GM21576 (cell line): ENCODE data around the gene PDE7B.
"Not testable (repeated sequence)": the region's sequence is repeated elsewhere in the genome, so short reads cannot be mapped to it uniquely, and the experiment has no call there.

Experiments
- ATAC-seq: cut with Tn5 transposase; IDR thresholded peaks from one replicate; pipeline ENCODE4 v1.9.1; 2021; ENCODE audit warnings: mild to moderate bottlenecking, moderate library complexity; ENCODE audit not compliant: unreplicated experiment

The PDE7B gene

DNA sequence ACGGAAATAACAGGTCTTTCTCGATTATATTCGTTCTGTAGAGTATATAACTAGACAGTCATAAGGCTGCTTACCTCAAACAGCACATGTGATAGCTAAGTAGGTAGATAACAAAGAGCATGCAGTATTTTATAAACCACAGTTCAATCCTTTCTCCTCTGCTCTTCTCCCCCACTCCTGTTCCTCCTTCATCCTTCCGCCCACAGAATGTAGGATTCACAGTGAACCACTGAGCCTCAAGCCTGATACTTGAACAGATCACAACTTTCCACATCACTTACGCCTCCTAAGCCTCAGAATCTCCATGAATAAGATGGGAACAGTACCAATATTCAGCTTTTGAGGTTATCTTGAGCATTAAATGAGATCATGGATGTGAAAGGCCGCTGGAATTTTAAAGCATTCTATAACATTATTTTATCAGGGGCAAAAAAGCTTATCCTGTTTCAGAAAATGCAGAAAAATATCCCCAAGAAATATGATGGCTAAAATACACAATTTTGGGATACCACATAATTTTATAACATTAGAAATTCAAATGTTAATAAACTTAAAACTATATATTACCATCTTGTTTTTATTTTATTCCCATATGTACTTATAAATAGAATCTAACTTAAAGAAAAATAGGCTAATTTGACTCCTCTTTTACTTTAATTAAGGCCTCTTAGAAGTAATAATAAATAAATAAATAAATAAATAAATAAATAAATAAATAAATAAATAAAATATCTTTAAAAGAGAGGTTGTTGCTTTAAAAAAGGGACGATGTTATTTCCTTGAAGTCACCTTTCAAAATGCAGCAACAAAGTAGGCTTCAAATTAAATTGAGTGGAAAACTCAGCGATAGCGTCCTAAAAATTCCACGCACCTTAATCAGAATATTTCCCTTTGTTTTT, 365.3 kb downstream of the PDE7B start:
- ATAC-seq, result no peak

DNA sequence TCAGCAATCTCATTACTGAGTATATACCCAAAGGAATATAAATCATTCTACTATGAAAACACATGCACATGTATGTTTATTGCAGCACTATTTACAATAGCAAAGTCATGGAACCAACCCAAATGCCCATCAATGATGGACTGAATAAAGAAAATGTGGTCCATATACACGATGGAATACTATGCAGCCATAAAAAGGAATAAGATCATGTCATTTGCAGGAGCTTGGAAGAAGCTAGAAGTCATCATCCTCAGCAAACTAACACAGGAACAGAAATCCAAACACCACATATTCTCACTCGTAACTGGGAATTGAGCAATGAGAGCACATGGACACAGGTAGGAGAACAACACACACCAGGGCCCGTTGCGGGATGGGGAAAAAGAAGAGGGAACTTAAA, 373.5 kb downstream of the PDE7B start:
- ATAC-seq, result not testable (repeated sequence)

DNA sequence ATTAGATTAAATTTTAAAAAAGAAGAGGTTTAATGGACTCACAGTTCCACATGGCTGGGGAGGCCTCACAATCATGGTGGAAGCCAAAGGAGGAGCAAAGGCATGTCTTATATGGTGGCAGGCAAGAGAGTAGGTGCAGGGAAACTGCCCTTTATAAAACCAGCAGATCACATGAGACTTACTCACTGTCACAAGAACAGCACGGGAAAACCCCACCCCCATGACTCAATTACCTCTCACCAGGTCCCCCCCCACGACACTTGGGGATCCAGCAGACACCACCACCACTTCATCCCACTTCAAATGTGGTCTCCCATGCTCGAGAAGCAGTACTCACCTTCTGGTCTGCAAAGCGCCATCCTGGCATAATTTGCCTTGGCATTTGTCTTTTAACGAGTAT, 374.0 kb downstream of the PDE7B start:
- ATAC-seq, result no peak

DNA sequence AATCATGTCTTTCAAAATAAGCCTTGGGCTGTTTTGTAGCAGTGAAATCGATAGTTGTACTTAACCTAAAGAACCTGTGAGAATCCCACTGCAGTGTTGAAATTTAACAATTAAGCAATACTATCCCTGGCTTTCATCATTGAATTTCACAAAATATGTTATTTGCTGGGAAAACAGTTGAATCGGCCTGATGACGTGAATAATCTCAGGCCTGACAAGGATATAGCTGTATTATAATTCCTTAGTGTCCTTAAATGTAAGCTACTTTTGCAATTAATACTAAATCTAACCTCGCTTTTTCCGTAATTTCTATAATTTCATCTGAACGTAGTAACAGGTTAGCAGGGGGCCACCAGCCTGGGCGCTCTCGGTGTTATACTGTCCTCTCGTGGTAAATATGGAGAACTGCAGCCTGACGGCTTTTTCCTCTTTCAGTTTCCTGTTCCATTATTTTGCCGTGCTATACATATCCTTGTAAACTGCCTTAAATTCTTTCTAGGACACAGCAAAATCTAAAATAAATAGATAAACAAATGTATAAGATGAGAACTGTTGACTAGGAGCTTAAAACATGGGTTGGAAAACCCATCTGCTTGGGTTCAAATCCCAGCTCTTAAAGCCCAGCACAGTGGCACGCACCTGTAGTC, 374.6 kb downstream of the PDE7B start:
- no peak for ATAC-seq

DNA sequence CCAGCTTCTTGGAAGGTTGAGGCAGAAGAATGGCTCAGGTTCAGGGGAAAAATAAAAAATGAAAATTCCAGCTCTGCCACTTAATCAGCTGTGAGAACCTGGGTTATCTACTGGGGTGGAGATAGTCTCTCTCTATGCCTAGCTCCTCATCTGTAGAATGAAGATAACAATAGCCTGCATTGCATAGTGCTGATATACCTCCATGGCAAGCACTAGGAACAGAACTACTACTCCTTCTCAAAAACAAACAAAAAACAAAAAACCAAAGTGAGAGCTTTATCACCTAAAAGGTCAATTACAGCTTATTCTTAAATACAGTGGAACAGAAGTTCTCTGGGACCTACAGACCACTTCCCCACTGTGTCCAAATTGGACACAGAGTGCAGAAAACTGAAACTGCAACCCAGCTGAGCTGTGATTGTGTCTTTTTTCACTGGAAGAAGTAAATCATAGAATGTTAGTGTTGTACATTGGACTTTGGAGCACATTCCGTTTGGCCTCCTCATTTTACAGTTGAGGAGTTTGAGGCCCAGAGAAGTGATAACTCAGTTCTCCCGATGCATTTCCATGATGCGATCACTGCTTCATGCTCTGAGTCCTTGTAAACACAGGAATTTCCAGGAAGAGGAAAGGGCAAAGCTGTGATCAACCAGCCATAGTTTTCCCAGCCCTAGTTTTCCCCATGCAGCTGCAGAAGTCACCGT, 375.3 kb downstream of the PDE7B start:
- no peak for ATAC-seq

DNA sequence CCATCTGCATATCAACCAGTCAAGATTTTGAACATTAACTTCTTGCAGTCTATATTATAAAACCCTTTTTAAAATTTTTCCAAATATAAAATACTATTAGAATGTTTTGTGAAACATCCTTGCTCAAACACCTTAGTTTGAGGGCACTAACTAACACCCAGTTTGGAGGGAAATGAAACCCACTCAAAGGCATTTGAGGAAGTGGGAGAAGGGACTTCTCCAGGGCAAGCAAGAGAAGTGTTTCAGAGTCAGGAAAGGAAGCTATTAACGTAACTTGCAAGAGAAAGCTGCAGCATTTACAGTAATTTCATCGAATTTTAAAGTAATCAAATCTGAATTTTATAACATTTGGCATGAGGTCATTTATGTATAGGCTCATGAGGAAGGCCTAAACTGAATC, 377.3 kb downstream of the PDE7B start:
- ATAC-seq, result no peak

DNA sequence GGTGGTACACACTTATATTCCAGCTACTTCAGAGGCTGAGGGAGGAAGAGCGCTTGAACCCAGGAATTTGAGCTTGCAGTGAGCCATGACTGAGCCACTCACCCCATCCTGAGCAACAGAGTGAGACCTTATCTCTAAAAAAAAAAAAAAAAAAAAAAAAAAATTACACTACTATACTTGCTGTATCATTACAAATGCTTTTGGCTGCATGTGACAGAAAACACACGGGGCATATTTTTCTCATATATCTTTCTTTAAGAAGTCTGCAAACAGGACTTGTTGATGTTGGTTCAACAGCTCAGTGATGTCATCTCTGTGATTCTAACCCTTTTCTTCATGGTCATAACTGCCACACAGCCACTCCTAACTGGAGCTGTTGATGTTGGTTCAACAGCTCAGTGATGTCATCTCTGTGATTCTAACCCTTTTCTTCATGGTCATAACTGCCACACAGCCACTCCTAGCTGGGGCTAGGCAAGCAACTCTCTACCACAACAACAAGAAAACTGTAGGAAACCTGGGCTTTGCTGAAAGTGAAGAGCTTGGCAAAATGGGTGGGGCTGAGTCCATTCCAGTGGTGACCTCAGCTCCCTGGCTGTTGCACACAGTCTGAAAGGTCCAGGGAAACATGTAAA, 378.8 kb downstream of the PDE7B start:
- ATAC-seq, result no peak

DNA sequence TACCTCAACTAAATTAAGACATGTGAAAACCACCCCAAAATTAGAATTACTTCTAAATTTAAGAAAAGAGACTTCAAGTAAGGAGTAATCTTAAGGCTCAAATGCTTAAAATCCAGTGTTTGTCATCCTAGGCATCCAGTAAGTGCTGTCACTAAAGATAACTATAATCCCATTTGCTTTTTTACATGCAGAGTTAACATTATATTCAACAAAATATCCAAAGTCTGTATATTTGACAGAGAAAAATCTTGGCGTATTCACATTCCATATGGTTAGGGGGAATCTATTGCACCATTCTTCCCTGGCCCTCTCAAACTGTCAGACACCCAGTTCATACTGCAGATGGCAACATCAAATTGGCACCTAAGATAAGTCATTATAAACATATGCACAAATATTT, 381.2 kb downstream of the PDE7B start:
- no peak for ATAC-seq

DNA sequence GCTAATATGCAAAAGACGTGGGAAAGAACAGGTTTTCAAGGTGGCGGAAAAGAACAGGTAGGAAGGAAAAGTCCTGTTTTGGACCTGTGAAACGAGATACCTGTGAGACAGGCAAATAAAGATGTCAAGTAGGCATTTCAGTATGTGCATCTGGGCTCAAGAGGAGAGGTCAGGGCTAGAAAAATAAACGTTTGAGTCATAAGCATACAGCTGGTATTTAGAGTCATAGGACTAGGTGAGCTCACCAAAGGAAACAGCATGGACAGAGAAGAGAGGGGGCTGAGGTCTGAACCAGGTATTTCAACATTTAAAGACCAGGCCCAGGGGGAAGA, 383.7 kb downstream of the PDE7B start:
- no peak for ATAC-seq

DNA sequence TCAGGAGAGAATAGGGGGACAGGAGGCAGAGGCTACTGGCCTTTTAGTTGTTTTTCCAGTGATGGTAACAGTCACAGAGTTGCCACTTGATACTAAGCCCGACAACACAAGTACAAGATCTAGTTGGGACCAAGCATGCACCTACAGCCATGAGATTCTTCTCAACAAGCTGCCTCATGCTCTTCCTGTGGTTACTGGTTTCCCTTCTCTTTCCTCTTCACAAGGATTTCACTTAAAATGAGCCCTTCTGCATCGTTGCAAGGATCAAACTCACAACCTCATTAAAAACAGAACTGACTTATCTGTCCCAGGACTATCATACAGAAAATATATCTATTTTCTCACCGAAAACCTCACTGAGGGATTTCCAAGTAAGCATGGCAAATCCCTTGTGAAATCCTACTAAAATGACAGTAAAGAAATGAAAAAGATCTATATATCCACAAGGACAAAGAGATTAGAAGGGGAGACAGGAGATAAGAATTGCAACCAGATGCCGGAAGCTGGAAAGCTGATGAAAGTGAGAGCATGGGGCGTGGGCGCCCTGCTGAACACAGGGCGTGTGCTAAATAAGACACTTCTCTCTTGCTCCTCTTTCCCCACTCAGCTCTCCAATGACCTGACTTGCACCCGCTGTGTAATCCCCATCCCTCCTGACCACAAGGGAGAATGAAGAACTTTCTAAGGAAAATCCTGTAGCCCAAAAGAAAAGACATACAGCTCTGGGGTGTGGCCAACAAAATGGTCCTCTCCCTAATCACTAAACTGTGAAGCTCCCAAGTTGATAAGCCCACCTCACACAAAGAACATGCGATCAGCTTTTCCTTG, 385.2 kb downstream of the PDE7B start:
- ATAC-seq, result no peak

DNA sequence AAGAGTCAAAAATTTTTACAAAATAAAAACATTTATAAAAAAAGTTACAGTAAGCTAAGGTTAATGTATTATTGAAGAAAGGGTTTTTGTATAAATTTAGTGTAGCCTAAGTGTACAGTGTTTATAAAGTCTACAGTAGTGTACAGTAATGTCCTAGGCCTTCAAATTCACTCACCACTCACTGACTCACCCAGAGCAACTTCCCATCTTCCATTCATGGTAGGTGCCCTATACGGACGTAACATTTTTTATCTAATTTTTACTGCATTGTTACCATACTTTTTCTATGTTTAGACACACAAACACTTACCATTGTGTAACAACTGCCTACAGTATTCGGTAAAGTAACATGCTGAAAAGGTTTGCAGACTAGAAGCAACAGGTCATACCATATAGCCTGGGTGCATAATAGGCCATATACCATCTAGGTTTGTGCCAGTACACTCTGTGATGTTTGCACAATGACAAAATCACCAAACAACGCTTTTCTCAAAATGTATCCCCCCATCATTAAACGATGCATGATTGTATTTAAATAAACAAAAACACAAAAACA, 392.6 kb downstream of the PDE7B start:
- ATAC-seq, result no peak
